OCI-LY1 (cell line): ENCODE measurements around the gene BAAT.
A peak's percentile ranks its signal among the peaks of the same experiment; 100 is the strongest.

ENCODE experiments used
- H2AFZ ChIP-seq: fragments of 200-600 bp; sonication (generic), shearing (Covaris generic); 2 replicates; pipeline ENCODE4 v1.6.0; 2014; ENCODE audit warnings: antibody characterized with exemption, mild to moderate bottlenecking, low read length
- H3F3A ChIP-seq: fragments of 200-600 bp; sonication (generic), shearing (Covaris generic); 2 replicates; pipeline ENCODE4 v1.6.0; 2014; ENCODE audit warnings: mild to moderate bottlenecking, antibody characterized with exemption, low read length, moderate library complexity; ENCODE audit not compliant: insufficient read depth
- H3K27ac ChIP-seq: fragments of 200-600 bp; sonication (generic); 2 replicates; pipeline ENCODE4 v1.5.1; 2014; ENCODE audit warnings: low read length, mixed run types, mild to moderate bottlenecking, low read depth; ENCODE audit not compliant: poor library complexity, severe bottlenecking
- H3K27me3 ChIP-seq: fragments of 200-600 bp; sonication (generic); 2 replicates; pipeline ENCODE4 v1.6.0; 2014; ENCODE audit warnings: antibody characterized with exemption, mild to moderate bottlenecking, low read length, moderate library complexity; ENCODE audit not compliant: insufficient read depth
- H3K36me3 ChIP-seq: fragments of 200-600 bp; sonication (generic); 2 replicates; pipeline ENCODE4 v1.6.1; 2014; ENCODE audit warnings: mild to moderate bottlenecking, antibody characterized with exemption, low read length, moderate library complexity, mixed read lengths; ENCODE audit not compliant: insufficient read depth
- H3K4me1 ChIP-seq: fragments of 200-600 bp; sonication (generic); 2 replicates; pipeline ENCODE4 v1.5.1; 2014; ENCODE audit warnings: mild to moderate bottlenecking, low read length, moderate library complexity; ENCODE audit not compliant: insufficient read depth, severe bottlenecking
- H3K4me2 ChIP-seq: fragments of 200-600 bp; sonication (generic), shearing (Covaris generic); 2 replicates; pipeline ENCODE4 v1.6.1; 2014; ENCODE audit warnings: low read length
- H3K4me3 ChIP-seq: fragments of 200-600 bp; sonication (generic); 2 replicates; pipeline ENCODE4 v1.5.1; 2014; ENCODE audit warnings: low read length, low read depth, mild to moderate bottlenecking, mixed read lengths; ENCODE audit not compliant: poor library complexity, severe bottlenecking
- H3K79me2 ChIP-seq: fragments of 200-600 bp; shearing (Covaris generic); 2 replicates; pipeline ENCODE4 v1.6.1; 2016; ENCODE audit warnings: mixed run types, low read length, mixed read lengths; ENCODE audit not compliant: insufficient read depth
- H3K9ac ChIP-seq: fragments of 200-600 bp; sonication (generic), shearing (Covaris generic); 2 replicates; pipeline ENCODE4 v1.6.1; 2014; ENCODE audit warnings: mild to moderate bottlenecking, low read length, mixed read lengths
- H3K9me2 ChIP-seq: fragments of 200-600 bp; sonication (generic), shearing (Covaris generic); 2 replicates; pipeline ENCODE4 v1.6.1; 2014; ENCODE audit warnings: low read depth, mild to moderate bottlenecking, low read length, mixed read lengths
- H3K9me3 ChIP-seq: fragments of 200-600 bp; shearing (Covaris generic); 2 replicates; pipeline ENCODE4 v1.6.1; 2014; ENCODE audit warnings: low read length, mixed read lengths
- H4K20me1 ChIP-seq: fragments of 200-600 bp; sonication (generic), shearing (Covaris generic); 2 replicates; pipeline ENCODE4 v1.6.0; 2016; ENCODE audit warnings: mild to moderate bottlenecking, low read length; ENCODE audit not compliant: insufficient read depth
- CTCF ChIP-seq: fragments of 200-600 bp; sonication (generic), shearing (Covaris generic); IDR thresholded peaks from 2 replicates; pipeline ENCODE4 v1.5.1; 2017; ENCODE audit warnings: mild to moderate bottlenecking, antibody characterized with exemption, low read length, moderate library complexity, mixed read lengths
- EZH2 ChIP-seq: fragments of 200-600 bp; sonication (generic), shearing (Covaris generic); IDR thresholded peaks from 2 replicates; pipeline ENCODE4 v1.8.0; 2017; ENCODE audit warnings: borderline replicate concordance, mixed run types, mild to moderate bottlenecking, antibody characterized with exemption, low read length, moderate library complexity, mixed read lengths

Gene BAAT

GRCh38 chr9:101399643-101399970, 14.8 kb upstream of the BAAT start:
- H3K36me3 ChIP-seq = peaks cover 72% of the 10 kb centered on the region
- no peak overlapping the region for H3K27ac ChIP-seq
- H3K9me3 ChIP-seq = peaks cover 10% of the 10 kb centered on the region
- no peaks in the 10 kb centered on the region for H3K9me2 ChIP-seq
- no peaks in the 10 kb centered on the region for H3K27me3 ChIP-seq
- H3K4me3 ChIP-seq = peak overlapping the region; percentile 86
- no peak for TF ChIP-seq CTCF
- no peak for TF ChIP-seq EZH2
- peak overlapping the region; percentile 90 for H3K9ac ChIP-seq
- H3F3A ChIP-seq = no peaks in the 10 kb centered on the region
- peaks cover 20% of the 10 kb centered on the region for H3K4me1 ChIP-seq
- peaks cover 47% of the 10 kb centered on the region for H3K79me2 ChIP-seq
- peak overlapping the region; percentile 90 for H3K4me2 ChIP-seq
- no peak overlapping the region for H2AFZ ChIP-seq
- no peaks in the 10 kb centered on the region for H4K20me1 ChIP-seq

GRCh38 chr9:101398930-101399642, 14.3 kb upstream of the BAAT start:
- Histone ChIP-seq H4K20me1 (no peaks in the 10 kb centered on the region), H3K4me3 (peak overlapping the region; percentile 86), H3K27ac (no peak overlapping the region), H3F3A (no peaks in the 10 kb centered on the region), H3K4me1 (peaks cover 20% of the 10 kb centered on the region), H3K79me2 (peaks cover 52% of the 10 kb centered on the region), H3K36me3 (peaks cover 72% of the 10 kb centered on the region), H2AFZ (no peak overlapping the region), H3K9me3 (peaks cover 14% of the 10 kb centered on the region), H3K9me2 (no peaks in the 10 kb centered on the region), H3K9ac (peak overlapping the region; percentile 90), H3K4me2 (peak overlapping the region; percentile 90), H3K27me3 (no peaks in the 10 kb centered on the region)
- no peak for TF ChIP-seq CTCF
- TF ChIP-seq EZH2 = no peak

- Histone ChIP-seq H3K4me1 (peaks cover 20% of the 10 kb centered on the region), H3K36me3 (peaks cover 72% of the 10 kb centered on the region), H2AFZ (0 out of 2 replicates have a peak within 1 kb of the TSS, but pooled peaks have one; percentile 11), H3K4me2 (peak within 1 kb of the TSS; percentile 90), H3K79me2 (peaks cover 60% of the 10 kb centered on the region), H3K27me3 (no peaks in the 10 kb centered on the region), H3K9me3 (peaks cover 11% of the 10 kb centered on the region), H3K9me2 (no peaks in the 10 kb centered on the region), H3K9ac (peak within 1 kb of the TSS; percentile 90), H3K27ac (peak within 1 kb of the TSS; percentile 30), H3K4me3 (peak within 1 kb of the TSS; percentile 86), H4K20me1 (no peaks in the 10 kb centered on the region), H3F3A (no peaks in the 10 kb centered on the region)
- TF ChIP-seq EZH2 = no peak
- TF ChIP-seq CTCF = no peak
Observed at GRCh38 chr9:101398068-101398929, 13.5 kb upstream of the BAAT start, which contains the start of the genes MRPL50 and ZNF189. Gene MRPL50, minus strand, starts transcription at chr9:101398618. Its CDS starts 26 bp downstream, at chr9:101398592. Gene ZNF189, plus strand, starts transcription at chr9:101398851. Its CDS starts 306 bp downstream, at chr9:101399157.
